ENCODE results near the gene TUSC7.

DNA sequence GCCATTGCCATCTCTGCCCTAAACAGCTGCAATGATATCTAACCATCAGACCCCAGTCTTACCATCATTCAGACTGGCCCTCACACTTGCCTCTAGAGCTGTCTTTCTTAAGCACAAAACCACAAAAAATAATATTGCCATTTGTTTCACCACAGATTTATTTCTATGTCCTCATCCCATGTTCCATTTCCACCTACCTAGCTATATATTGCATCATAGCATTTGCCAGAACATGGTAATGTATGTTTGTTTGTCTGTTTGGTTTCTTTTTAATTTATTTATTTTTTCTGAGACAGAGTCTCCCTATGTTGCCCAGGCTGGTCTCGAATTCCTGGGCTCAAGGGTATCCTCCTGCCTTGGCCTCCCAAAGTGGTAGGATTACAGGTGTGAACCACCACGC is 18.5 kb upstream of the TUSC7 start:
- TF ChIP-seq, protein P1, sequence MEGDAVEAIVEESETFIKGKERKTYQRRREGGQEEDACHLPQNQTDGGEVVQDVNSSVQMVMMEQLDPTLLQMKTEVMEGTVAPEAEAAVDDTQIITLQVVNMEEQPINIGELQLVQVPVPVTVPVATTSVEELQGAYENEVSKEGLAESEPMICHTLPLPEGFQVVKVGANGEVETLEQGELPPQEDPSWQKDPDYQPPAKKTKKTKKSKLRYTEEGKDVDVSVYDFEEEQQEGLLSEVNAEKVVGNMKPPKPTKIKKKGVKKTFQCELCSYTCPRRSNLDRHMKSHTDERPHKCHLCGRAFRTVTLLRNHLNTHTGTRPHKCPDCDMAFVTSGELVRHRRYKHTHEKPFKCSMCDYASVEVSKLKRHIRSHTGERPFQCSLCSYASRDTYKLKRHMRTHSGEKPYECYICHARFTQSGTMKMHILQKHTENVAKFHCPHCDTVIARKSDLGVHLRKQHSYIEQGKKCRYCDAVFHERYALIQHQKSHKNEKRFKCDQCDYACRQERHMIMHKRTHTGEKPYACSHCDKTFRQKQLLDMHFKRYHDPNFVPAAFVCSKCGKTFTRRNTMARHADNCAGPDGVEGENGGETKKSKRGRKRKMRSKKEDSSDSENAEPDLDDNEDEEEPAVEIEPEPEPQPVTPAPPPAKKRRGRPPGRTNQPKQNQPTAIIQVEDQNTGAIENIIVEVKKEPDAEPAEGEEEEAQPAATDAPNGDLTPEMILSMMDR (IDR thresholded peaks at IDR 0.05; ENCODE audit: insufficient read depth, low read length), result no peak
- TF ChIP-seq POLR2AphosphoS5 (IDR thresholded peaks at IDR 0.05; ENCODE audit: low read depth) (no peak), GABPA (IDR thresholded peaks at IDR 0.05; ENCODE audit: low read depth) (no peak), SPI1 (IDR thresholded peaks at IDR 0.05; ENCODE audit: borderline replicate concordance, low read depth) (no peak)
- TF ChIP-seq, protein P2, sequence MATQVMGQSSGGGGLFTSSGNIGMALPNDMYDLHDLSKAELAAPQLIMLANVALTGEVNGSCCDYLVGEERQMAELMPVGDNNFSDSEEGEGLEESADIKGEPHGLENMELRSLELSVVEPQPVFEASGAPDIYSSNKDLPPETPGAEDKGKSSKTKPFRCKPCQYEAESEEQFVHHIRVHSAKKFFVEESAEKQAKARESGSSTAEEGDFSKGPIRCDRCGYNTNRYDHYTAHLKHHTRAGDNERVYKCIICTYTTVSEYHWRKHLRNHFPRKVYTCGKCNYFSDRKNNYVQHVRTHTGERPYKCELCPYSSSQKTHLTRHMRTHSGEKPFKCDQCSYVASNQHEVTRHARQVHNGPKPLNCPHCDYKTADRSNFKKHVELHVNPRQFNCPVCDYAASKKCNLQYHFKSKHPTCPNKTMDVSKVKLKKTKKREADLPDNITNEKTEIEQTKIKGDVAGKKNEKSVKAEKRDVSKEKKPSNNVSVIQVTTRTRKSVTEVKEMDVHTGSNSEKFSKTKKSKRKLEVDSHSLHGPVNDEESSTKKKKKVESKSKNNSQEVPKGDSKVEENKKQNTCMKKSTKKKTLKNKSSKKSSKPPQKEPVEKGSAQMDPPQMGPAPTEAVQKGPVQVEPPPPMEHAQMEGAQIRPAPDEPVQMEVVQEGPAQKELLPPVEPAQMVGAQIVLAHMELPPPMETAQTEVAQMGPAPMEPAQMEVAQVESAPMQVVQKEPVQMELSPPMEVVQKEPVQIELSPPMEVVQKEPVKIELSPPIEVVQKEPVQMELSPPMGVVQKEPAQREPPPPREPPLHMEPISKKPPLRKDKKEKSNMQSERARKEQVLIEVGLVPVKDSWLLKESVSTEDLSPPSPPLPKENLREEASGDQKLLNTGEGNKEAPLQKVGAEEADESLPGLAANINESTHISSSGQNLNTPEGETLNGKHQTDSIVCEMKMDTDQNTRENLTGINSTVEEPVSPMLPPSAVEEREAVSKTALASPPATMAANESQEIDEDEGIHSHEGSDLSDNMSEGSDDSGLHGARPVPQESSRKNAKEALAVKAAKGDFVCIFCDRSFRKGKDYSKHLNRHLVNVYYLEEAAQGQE (IDR thresholded peaks at IDR 0.05; ENCODE audit: insufficient replicate concordance, low read depth), result no peak

All from HL-60 (cell line).